Liver (tissue), 3 donors: Measurements from ENCODE around the gene SMG5.

Experiments used
- EGR1 ChIP-seq, 2 donors: IDR thresholded peaks; 2 replicates each; pipeline ENCODE4 v1.6.1; 2016 to 2018; ENCODE audit warnings: antibody characterized with exemption in 2 of 2, low read depth in 2 of 2
- JUND ChIP-seq, 2 donors: IDR thresholded peaks; 2 replicates each; pipeline ENCODE4 v1.6.1; 2016; ENCODE audit warnings: antibody characterized with exemption in 2 of 2
- MAX ChIP-seq: IDR thresholded peaks from 2 replicates; pipeline ENCODE4 v1.6.1; 2016; ENCODE audit warnings: antibody characterized with exemption
- RAD21 ChIP-seq, 2 donors: IDR thresholded peaks; 2 replicates each; pipeline ENCODE4 v1.6.1; 2016; ENCODE audit warnings: antibody characterized with exemption in 2 of 2, mild to moderate bottlenecking in 2 of 2
- SP1 ChIP-seq: IDR thresholded peaks from 2 replicates; pipeline ENCODE4 v1.6.1; 2018; ENCODE audit warnings: antibody characterized with exemption, mild to moderate bottlenecking
- TAF1 ChIP-seq: conservative IDR thresholded peaks from 2 replicates; pipeline ENCODE4 v1.6.1; 2016; ENCODE audit warnings: antibody characterized with exemption, mild to moderate bottlenecking
- TF ChIP-seq, protein P1 (sequence below): fragments of 150-350 bp; IDR thresholded peaks from 2 replicates; pipeline ENCODE4 v1.5.1; 2017; ENCODE audit warnings: improper control_type of control experiment, low read depth, low read length; ENCODE audit not compliant: missing input control
- donor health status: healthy.
- donor health status: healthy.

DNA sequence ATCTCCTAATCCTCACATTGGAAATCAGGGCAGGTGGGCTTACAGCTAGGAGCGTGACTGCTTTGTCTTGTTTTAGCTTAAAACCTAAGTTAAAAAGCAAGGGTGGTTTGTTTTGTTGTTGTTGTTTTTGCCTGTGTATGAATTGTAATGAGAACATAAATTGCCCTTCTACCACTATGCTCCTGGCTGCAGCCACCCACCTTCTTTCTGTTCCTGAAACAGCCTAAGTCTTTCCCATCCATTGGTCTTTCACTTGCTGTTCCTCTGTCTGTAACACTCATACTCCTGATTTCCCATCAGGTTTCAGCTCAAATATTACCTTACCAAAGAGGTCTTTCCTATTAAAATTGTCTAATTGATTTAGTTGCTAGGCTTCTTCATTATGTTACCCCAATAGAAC is 896 bp upstream of the SMG5 start:
- TF ChIP-seq, protein P1, sequence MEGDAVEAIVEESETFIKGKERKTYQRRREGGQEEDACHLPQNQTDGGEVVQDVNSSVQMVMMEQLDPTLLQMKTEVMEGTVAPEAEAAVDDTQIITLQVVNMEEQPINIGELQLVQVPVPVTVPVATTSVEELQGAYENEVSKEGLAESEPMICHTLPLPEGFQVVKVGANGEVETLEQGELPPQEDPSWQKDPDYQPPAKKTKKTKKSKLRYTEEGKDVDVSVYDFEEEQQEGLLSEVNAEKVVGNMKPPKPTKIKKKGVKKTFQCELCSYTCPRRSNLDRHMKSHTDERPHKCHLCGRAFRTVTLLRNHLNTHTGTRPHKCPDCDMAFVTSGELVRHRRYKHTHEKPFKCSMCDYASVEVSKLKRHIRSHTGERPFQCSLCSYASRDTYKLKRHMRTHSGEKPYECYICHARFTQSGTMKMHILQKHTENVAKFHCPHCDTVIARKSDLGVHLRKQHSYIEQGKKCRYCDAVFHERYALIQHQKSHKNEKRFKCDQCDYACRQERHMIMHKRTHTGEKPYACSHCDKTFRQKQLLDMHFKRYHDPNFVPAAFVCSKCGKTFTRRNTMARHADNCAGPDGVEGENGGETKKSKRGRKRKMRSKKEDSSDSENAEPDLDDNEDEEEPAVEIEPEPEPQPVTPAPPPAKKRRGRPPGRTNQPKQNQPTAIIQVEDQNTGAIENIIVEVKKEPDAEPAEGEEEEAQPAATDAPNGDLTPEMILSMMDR, result no peak
- no peak for TF ChIP-seq SP1
- no peak for TF ChIP-seq MAX
- no peak for TF ChIP-seq RAD21 (IDR thresholded peaks at IDR 0.05)
- no peak for TF ChIP-seq TAF1
- TF ChIP-seq JUND (IDR thresholded peaks at IDR 0.05), result no peak
- no peak for TF ChIP-seq EGR1 (IDR thresholded peaks at IDR 0.05; ENCODE audit: low read depth in 2 of 2)
